K562 (cell line): Measurements from ENCODE around the gene MRPL52. TPM values are rescaled to one million over a fixed set of nuclear protein-coding genes. Genes with fewer than 3 reads are reported as not detected.

Experiments used
- NUFIP1 ChIP-seq: fragments of 450-650 bp; IDR thresholded peaks from 2 replicates; pipeline ENCODE4 v1.6.1; 2018; ENCODE audit not compliant: partially characterized antibody
- ZNF318 ChIP-seq, 2 experiments: fragments of 450-650 bp; IDR thresholded peaks; 2 replicates each; pipeline ENCODE4 v1.6.1; 2016; ENCODE audit warnings: mild to moderate bottlenecking in 2 of 2, borderline replicate concordance in 1 of 2, low read depth in 1 of 2, moderate library complexity in 1 of 2
- polyA plus RNA-seq, 8 experiments: library from polyadenylated mRNA; depleted of rRNA in 4 of 8; stranded (reverse) in 5 of 8; unstranded in 3 of 8; fragments of >200 nt; fragmentation: Nextera tagmentation in 2 of 8; fragmentation: Illumina TruSeq in 1 of 8; extraction: Ambion mirVana in 2 of 8; extraction: Trizol in 1 of 8; gene quantifications; 2 replicates each; pipeline versions ENCODE4 v1.2.1 to v1.2.3, GENCODE V29; 2011 to 2014; ENCODE audit warnings: inconsistent platforms in 1 of 8, missing spikeins in 1 of 8
- total RNA-seq, 7 experiments: library from RNA; depleted of rRNA in 6 of 7; stranded (reverse); fragments of >200 nt in 6 of 7; fragmentation: Illumina TruSeq in 2 of 7; extraction: Trizol in 2 of 7; gene quantifications; 2 replicates each; pipeline versions ENCODE4 v1.2.1 to v1.2.3, GENCODE V29; 2011 to 2021; ENCODE audit warnings: low replicate concordance in 1 of 7

Gene MRPL52
- total and polyA plus RNA-seq, 9 of the 15 experiments (the other 6 are each of a cell fraction or from before 2014, with no cell fraction given), result 56.5 to 213 (median 168) TPM

GRCh38 chr14:22883173-22883976, 53.7 kb downstream of the MRPL52 start, which contains the start of gene REM2 (continued):
- no peak for TF ChIP-seq ZNF318 (IDR thresholded peaks at IDR 0.05; ENCODE audit: borderline replicate concordance in 1 of 2, low read depth in 1 of 2)
- TF ChIP-seq NUFIP1, result no peak
- TF ChIP-seq, all 486 proteins: peak for 8
